CD4-positive, alpha-beta T cell treated with Interleukin-2 at 100 ng/mL for 4 hours (primary cell): ENCODE results near the gene MIP.
"Not testable (repeated sequence)": the region's sequence is repeated elsewhere in the genome, so short reads cannot be mapped to it uniquely, and the experiment has no call there.

Experiments
- DNase-seq: peaks from one replicate; pipeline ENCODE4 v3.0.0-alpha.2; 2020; ENCODE audit warnings: low spot score

The MIP gene

DNA sequence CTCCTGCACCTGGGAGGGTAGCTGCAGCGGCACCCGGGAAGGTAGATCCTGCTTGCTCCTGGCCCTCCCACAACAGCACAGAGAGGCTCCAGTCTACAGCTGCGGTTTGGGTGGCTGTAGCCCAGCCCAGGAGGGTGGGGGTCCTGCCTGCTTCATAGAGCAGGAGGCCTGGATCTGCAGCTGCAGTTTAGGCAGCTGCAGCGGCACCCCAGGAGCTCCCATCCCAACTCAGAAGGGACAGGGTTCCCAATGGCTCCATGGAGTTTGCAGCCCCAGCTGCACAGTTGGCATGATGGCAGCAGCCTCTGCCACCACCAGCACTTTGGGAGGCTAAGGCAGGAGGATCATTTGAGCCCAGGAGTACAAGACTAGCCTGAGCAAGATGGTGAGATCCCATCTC is 43.7 kb downstream of the MIP start:
- DNase-seq = no peak

DNA sequence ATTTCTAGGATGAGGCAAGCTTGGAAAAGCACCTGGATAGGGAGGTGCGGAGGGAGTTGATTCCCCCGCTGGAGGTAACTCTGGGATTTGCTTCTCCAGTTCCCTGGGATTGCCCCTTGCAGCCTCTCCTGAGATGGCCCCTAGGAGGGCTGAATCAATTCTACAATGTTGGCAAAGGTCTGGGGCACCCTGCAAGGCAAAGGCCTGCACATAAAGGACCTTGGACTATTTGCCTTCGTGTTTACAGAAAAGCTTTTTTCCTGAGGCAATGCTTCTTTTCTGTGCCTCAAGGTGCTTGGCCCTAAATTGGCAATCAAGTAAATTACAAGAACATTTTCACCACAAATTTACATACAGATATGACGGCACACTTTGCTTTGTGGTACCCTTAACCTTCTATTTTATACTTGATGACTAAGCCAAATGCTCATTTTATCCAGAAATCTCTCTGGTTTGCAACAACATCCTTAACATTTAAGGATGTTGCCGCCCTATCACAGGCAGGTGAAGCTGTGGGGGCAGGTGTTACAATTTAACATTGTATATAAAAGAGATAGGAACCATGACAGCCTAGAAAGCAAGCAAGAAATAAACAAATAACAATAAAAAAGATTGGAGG is 45.5 kb downstream of the MIP start:
- no peak for DNase-seq

DNA sequence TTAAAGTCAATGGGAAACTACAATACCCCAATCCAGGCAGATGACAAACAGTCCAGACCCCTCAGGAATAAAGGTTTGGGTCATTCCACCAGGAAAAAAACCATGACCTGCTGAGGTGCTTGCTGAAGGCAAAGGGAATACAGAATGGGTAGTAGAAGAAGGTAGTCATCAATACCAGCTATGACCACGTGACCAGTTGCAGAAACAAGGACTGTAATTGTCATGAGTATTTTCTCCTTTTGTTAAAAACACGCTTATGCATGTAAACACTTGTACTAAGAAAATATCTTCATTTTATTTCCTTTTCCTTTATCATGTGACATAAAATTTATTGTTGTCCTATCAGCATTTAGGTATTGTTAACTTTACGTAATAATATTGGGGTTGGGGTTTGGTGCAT is 50.2 kb downstream of the MIP start:
- not testable (repeated sequence) for DNase-seq

DNA sequence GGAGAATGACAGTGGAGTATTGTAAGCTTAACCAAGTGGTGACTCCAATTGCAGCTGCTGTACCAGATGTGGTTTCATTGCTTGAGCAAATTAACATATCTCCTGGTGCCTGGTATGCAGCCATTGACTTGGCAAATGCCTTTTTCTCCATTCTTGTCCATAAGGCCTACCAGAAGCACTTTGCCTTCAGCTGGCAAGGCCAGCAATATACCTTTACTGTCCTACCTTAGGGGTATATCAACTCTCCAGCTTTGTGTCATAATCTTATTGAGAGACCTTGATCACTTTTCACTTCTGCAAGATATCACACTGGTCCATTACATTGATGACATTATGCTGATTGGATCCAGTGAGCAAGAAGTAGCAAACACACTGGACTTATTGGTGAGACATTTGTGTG is 52.8 kb downstream of the MIP start:
- not testable (repeated sequence) for DNase-seq

DNA sequence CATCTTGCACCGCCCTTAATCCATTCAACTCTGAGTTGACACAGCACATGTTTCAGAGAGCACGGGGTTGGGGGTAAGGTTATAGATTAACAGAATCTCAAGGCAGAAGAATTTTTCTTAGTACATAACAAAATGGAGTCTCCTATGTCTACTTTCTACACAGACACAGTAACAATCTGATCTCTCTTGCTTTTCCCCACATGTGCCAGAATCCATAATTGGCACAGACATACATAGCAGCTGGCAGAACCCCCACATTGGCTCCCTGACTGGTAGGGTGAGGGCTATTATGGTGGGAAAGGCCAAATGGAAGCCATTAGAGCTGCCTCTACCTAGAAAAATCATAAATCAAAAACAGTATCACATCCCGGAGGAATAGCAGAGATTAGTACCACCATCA is 53.3 kb downstream of the MIP start:
- not testable (repeated sequence) for DNase-seq
